Measurements from ENCODE around the gene TLE2. TPM values are rescaled to one million over a fixed set of nuclear protein-coding genes. Genes with fewer than 3 reads are reported as not detected.

The TLE2 gene
- total RNA-seq, 1 experiment from 2014 or later, result 3.1 TPM

GRCh38 chr19:3057275-3057714 is 28.2 kb upstream of the TLE2 start:
- Histone ChIP-seq H4K20me1 (ENCODE audit: control insufficient read depth, insufficient read depth, insufficient read length) (no peaks in the 10 kb centered on the region), H2AK5ac (ENCODE audit: insufficient read length, low read length) (no peak overlapping the region), H3K27me3 (ENCODE audit: insufficient read depth, low read length) (no peaks in the 10 kb centered on the region), H3K79me1 (ENCODE audit: insufficient read depth, low read depth, low read length, poor library complexity, severe bottlenecking) (no peaks in the 10 kb centered on the region), H4K8ac (replicated peaks; ENCODE audit: insufficient read length, low read depth, low read length) (no peak overlapping the region), H2AFZ (ENCODE audit: low read length) (no peak overlapping the region), H2BK20ac (ENCODE audit: low read depth, low read length, poor library complexity, severe bottlenecking) (no peak overlapping the region), H3K4ac (ENCODE audit: low read depth, low read length) (no peak overlapping the region), H3K9me3 (ENCODE audit: control insufficient read depth, low read depth, low read length) (no peaks in the 10 kb centered on the region), H3T11ph (ENCODE audit: low read length) (no peak overlapping the region), H3K23me2 (ENCODE audit: insufficient read length, low read depth, low read length, poor library complexity, severe bottlenecking) (no peaks in the 10 kb centered on the region), H4K91ac (ENCODE audit: insufficient read length, low read depth, low read length) (no peak overlapping the region), H2BK5ac (ENCODE audit: insufficient read length, low read length) (no peak overlapping the region), H3K9ac (ENCODE audit: extremely low read depth, insufficient read length, low read length) (no peak overlapping the region), H3K4me1 (ENCODE audit: insufficient read depth, low read length) (no peaks in the 10 kb centered on the region; the same call in 1 of the 2 replicates), H3K27ac (ENCODE audit: insufficient read length, low read depth, low read length) (no peak overlapping the region), H3K56ac (ENCODE audit: insufficient read length, low read depth, low read length) (no peak overlapping the region), H2BK15ac (ENCODE audit: low read depth, low read length) (no peak overlapping the region), H3K79me2 (ENCODE audit: insufficient read depth, low read length) (0 out of 2 replicates have a peak, but pooled peaks cover 2% of the 10 kb centered on the region), H4K5ac (ENCODE audit: insufficient read length, low read depth, low read length) (no peak overlapping the region), H3K18ac (ENCODE audit: insufficient read length, low read depth, low read length) (no peak overlapping the region), H2BK12ac (ENCODE audit: insufficient read length, low read depth, low read length) (no peak overlapping the region), H3K23ac (ENCODE audit: insufficient read length, low read depth, low read length) (no peak overlapping the region), H2BK120ac (ENCODE audit: low read depth, low read length, poor library complexity, severe bottlenecking) (no peak overlapping the region), H3K4me2 (ENCODE audit: insufficient read depth, insufficient read length, low read length) (no peak overlapping the region), H3K14ac (ENCODE audit: insufficient read depth, low read length) (no peak overlapping the region; the same call in 1 of the 2 replicates)
- no peak for TF ChIP-seq CTCF (conservative IDR thresholded peaks at IDR 0.05)
- WGBS (ENCODE audit: extremely low coverage, insufficient read length, low lambda C conversion rate), result no CpG with 5 or more reads among the region's 26 CpGs
- Mint-ChIP-seq H3K27me3 (ENCODE audit: low read depth) (no peaks in the 10 kb centered on the region), H3K4me1 (peaks cover 22 to 64% of the 10 kb centered on the region in 2 experiments), H3K9me3 (no peaks in the 10 kb centered on the region), H3K27ac (peak overlapping the region in 2 of 3 experiments; percentile 44 to 84; a peak in 1 of 7 replicates), H3K36me3 (ENCODE audit: insufficient read depth in 1 of 3, low read depth in 3 of 3) (peaks cover 13 to 55% (median 44%) of the 10 kb centered on the region in 3 experiments; a peak in 6 of 7 replicates), H3K4me3 (peak overlapping the region in 1 of 2 experiments; percentile 65; a peak in 3 of 5 replicates)
- DNase-seq, result peak; percentile 51

Data from H9 (cell line).